HUDEP-2 (cell line): Measurements from ENCODE around the gene CCL22.
"Not testable (repeated sequence)": the region's sequence is repeated elsewhere in the genome, so short reads cannot be mapped to it uniquely, and the experiment has no call there.

ENCODE experiments used
- DNase-seq, 76 experiments: peaks; one replicate each; lab custom pipeline; 2025; ENCODE audit not compliant: unreplicated experiment in 76 of 76; lab: John Stamatoyannopoulos, UW

Gene CCL22

GRCh38 chr16:57374067-57374534 lies 15.5 kb downstream of the CCL22 start:
- no peak for DNase-seq

- not testable (repeated sequence) for DNase-seq
Measured at GRCh38 chr16:57374925-57375465, 16.4 kb downstream of the CCL22 start.

- DNase-seq: no peak
Measured at GRCh38 chr16:57376313-57376818, 17.8 kb downstream of the CCL22 start.

GRCh38 chr16:57377080-57377841 lies 18.7 kb downstream of the CCL22 start:
- no peak for DNase-seq

- no peak for DNase-seq
Measured at GRCh38 chr16:57379579-57379978, 21.0 kb downstream of the CCL22 start.

- peak in 24 of 76 experiments; percentile 2 to 48 (median 17) for DNase-seq
Measured at GRCh38 chr16:57380671-57381462, 22.3 kb downstream of the CCL22 start.

- DNase-seq: no peak
Measured at GRCh38 chr16:57381791-57382534, 23.4 kb downstream of the CCL22 start.

- DNase-seq: peak in 1 of 76 experiments; percentile 1
Measured at GRCh38 chr16:57382535-57383275, 24.1 kb downstream of the CCL22 start.

GRCh38 chr16:57383276-57384247 lies 25.0 kb downstream of the CCL22 start:
- DNase-seq: peak in 9 of 76 experiments; percentile 5 to 20 (median 9)

GRCh38 chr16:57384248-57385070 lies 25.9 kb downstream of the CCL22 start:
- DNase-seq: no peak

GRCh38 chr16:57385083-57385482 lies 26.5 kb downstream of the CCL22 start:
- no peak for DNase-seq

GRCh38 chr16:57386381-57386951 lies 27.9 kb downstream of the CCL22 start:
- no peak for DNase-seq

- no peak for DNase-seq
Measured at GRCh38 chr16:57387598-57388354, 29.2 kb downstream of the CCL22 start.

GRCh38 chr16:57388359-57389086 lies 29.9 kb downstream of the CCL22 start:
- no peak for DNase-seq

GRCh38 chr16:57389087-57389468 lies 30.5 kb downstream of the CCL22 start:
- DNase-seq: no peak

GRCh38 chr16:57390636-57391295 lies 32.2 kb downstream of the CCL22 start:
- DNase-seq: no peak
